Testis (tissue), 3 donors: ENCODE measurements around the gene QSOX1. TPM values are rescaled to one million over a fixed set of nuclear protein-coding genes. Genes with fewer than 3 reads are reported as not detected.

ENCODE experiments used
- DNase-seq: peaks from one replicate; pipeline ENCODE4 v3.0.0-alpha.2; 2019
- H3K27ac ChIP-seq, 2 donors: fragments of 200-600 bp; sonication (generic); one replicate each; pipeline ENCODE4 v1.5.1; 2019
- H3K27me3 ChIP-seq: fragments of 200-600 bp; sonication (generic); one replicate; pipeline ENCODE4 v1.5.1; 2019
- H3K36me3 ChIP-seq: fragments of 200-600 bp; sonication (generic); one replicate; pipeline ENCODE4 v1.5.1; 2017; ENCODE audit warnings: low read depth; ENCODE audit errors: missing control alignments
- H3K4me1 ChIP-seq: fragments of 200-600 bp; sonication (generic); one replicate; pipeline ENCODE4 v1.5.1; 2019
- H3K4me3 ChIP-seq, 2 donors: fragments of 200-600 bp; sonication (generic); one replicate each; pipeline ENCODE4 v1.5.1; 2017 to 2019
- H3K9me3 ChIP-seq: fragments of 200-600 bp; sonication (generic); one replicate; pipeline ENCODE4 v1.5.1; 2017
- CTCF ChIP-seq, 3 experiments: fragments of 450-650 bp in 2 of 3; fragments of 200-600 bp in 1 of 3; sonication (generic) in 1 of 3; IDR thresholded peaks; one replicate each; pipeline ENCODE4 v1.5.1; 2016 to 2019; ENCODE audit warnings: antibody characterized with exemption in 3 of 3, mild to moderate bottlenecking in 2 of 3, moderate library complexity in 1 of 3
- POLR2A ChIP-seq: fragments of 450-650 bp; IDR thresholded peaks from one replicate; pipeline ENCODE4 v1.6.1; 2017; ENCODE audit warnings: antibody characterized with exemption, mild to moderate bottlenecking, moderate library complexity
- WGBS, 2 donors: methylation state at CpG; one replicate each; pipeline ENCODE4 v1.1.5; 2018; 5-methylcytosine and 5-hydroxymethylcytosine counted together
- intact Hi-C: fragments of 100-400 bp; cut with DNase I; formaldehyde crosslinking; loops from one replicate; pipeline ENCODE4 v1.15.1; 2023; ENCODE audit warnings: low total_unique reads
- polyA plus RNA-seq: library from polyadenylated mRNA; stranded (reverse); fragments of 350-450 nt; fragmentation: Illumina TruSeq; extraction: RNeasy Lipid Tissue Mini Kit (QIAGEN cat#74804); gene quantifications from one replicate; pipeline ENCODE4 v1.2.3, GENCODE V29; 2014; ENCODE audit warnings: low read depth, low replicate concordance; ENCODE audit not compliant: insufficient read depth
- total RNA-seq, 2 donors: library from RNA; depleted of rRNA; stranded (reverse); fragments of >200 nt; gene quantifications; one replicate each; pipeline ENCODE4 v1.2.3, GENCODE V29; 2016

QSOX1 gene
- total and polyA plus RNA-seq, 3 donors from 2014 or later, result 285 to 691 (median 566) TPM

- no peaks in the 10 kb centered on the region for H3K9me3 ChIP-seq
- H3K27ac ChIP-seq, result peak overlapping the region in 1 of 2 donors; percentile 62
- no peak overlapping the region for H3K4me3 ChIP-seq
- H3K4me1 ChIP-seq, result peaks cover 36% of the 10 kb centered on the region
- 75 to 88% methylated on average over 2 to 5 of the region's 5 CpGs for WGBS, 2 donors
- intact Hi-C loops, result no loop called here
- no peaks in the 10 kb centered on the region for H3K36me3 ChIP-seq
- no peak for TF ChIP-seq POLR2A
- no peak for TF ChIP-seq CTCF (IDR thresholded peaks at IDR 0.05)
- no peak for DNase-seq
- H3K27me3 ChIP-seq, result no peaks in the 10 kb centered on the region
Observed at GRCh38 chr1:180166436-180166800, 11.7 kb downstream of the QSOX1 start.

GRCh38 chr1:180167021-180167701, 12.5 kb downstream of the QSOX1 start:
- Histone ChIP-seq H3K27me3 (no peaks in the 10 kb centered on the region), H3K4me3 (no peak overlapping the region), H3K4me1 (peaks cover 36% of the 10 kb centered on the region), H3K27ac (peak overlapping the region in 1 of 2 donors; percentile 62), H3K36me3 (no peaks in the 10 kb centered on the region), H3K9me3 (no peaks in the 10 kb centered on the region)
- WGBS, 2 donors, result 41 to 52% methylated on average over 3 to 8 of the region's 8 CpGs
- TF ChIP-seq CTCF (IDR thresholded peaks at IDR 0.05) (no peak), POLR2A (no peak)
- DNase-seq, result peak; percentile 73
- intact Hi-C loops, result no loop called here

- no peak for TF ChIP-seq CTCF (IDR thresholded peaks at IDR 0.05)
- TF ChIP-seq POLR2A, result no peak
- DNase-seq, result no peak
- Histone ChIP-seq H3K27me3 (no peaks in the 10 kb centered on the region), H3K9me3 (no peaks in the 10 kb centered on the region), H3K4me3 (no peak overlapping the region), H3K4me1 (peaks cover 31% of the 10 kb centered on the region), H3K27ac (no peak overlapping the region), H3K36me3 (no peaks in the 10 kb centered on the region)
- intact Hi-C loops, result no loop called here
- 76 to 100% methylated on average over 3 to 12 of the region's 13 CpGs for WGBS, 2 donors
Observed at GRCh38 chr1:180167721-180168467, 13.2 kb downstream of the QSOX1 start.

GRCh38 chr1:180168786-180169639, 14.3 kb downstream of the QSOX1 start:
- H3K4me3 ChIP-seq, result no peak overlapping the region
- WGBS, 2 donors, result 78 to 83% methylated on average over 7 to 12 of the region's 12 CpGs
- TF ChIP-seq POLR2A, result no peak
- peak; percentile 9 to 37 (median 36) for TF ChIP-seq CTCF (IDR thresholded peaks at IDR 0.05)
- peak; percentile 57 for DNase-seq
- peaks cover 34% of the 10 kb centered on the region for H3K4me1 ChIP-seq
- no peaks in the 10 kb centered on the region for H3K27me3 ChIP-seq
- intact Hi-C loops, result no loop called here
- H3K9me3 ChIP-seq, result no peaks in the 10 kb centered on the region
- H3K27ac ChIP-seq, result no peak overlapping the region
- no peaks in the 10 kb centered on the region for H3K36me3 ChIP-seq
